Measurements from ENCODE around the gene ZNF485. TPM values are rescaled to one million over a fixed set of nuclear protein-coding genes. Genes with fewer than 3 reads are reported as not detected.

Gene ZNF485
- total and polyA plus RNA-seq, 2 donors (not counting 1 experiment from before 2014, with no cell fraction given) = 4.8 to 8.4 TPM

- no peak overlapping the region for H3K4me2 ChIP-seq (replicated peaks; ENCODE audit: low read depth, low read length, poor library complexity, severe bottlenecking)
- CTCF ChIA-PET = no interaction called here
- Mint-ChIP-seq H3K27ac (peak overlapping the region; percentile 20), H3K27me3 (peaks cover 5% of the 10 kb centered on the region), H3K4me1 (peaks cover 36% of the 10 kb centered on the region), H3K9me3 (ENCODE audit: insufficient read depth) (peaks cover 5% of the 10 kb centered on the region), H3K4me3 (no peak overlapping the region)
- peaks cover 13 to 21% of the 10 kb centered on the region in 2 donors for H3K4me1 ChIP-seq (ENCODE audit: control insufficient read depth in 2 of 2, insufficient read depth in 2 of 2, low read length in 2 of 2)
- ATAC-seq (ENCODE audit: low read depth) (no peak), DNase-seq (no peak)
- no peak overlapping the region for H3K27ac ChIP-seq (ENCODE audit: low read length in 2 of 2)
- TF ChIP-seq EZH2 (IDR thresholded peaks at IDR 0.05; ENCODE audit: borderline replicate concordance, insufficient read depth, low read depth, low read length, poor library complexity, severe bottlenecking) (no peak), CTCF (IDR thresholded peaks at IDR 0.05) (no peak)
- intact Hi-C loops (cut with micrococcal nuclease) = loop anchor here (10.0 kb wide), 2 partner anchors 442 to 792 kb away; partner anchors contain the start of genes BMS1 and CSGALNACT2
- H4K20me1 ChIP-seq (ENCODE audit: control insufficient read depth, insufficient read depth, low read length, poor library complexity, severe bottlenecking) = no peaks in the 10 kb centered on the region
- no peak overlapping the region for H3K9ac ChIP-seq (ENCODE audit: low read length)
- H2AFZ ChIP-seq (ENCODE audit: insufficient read depth, low read depth, low read length, poor library complexity, severe bottlenecking) = no peak overlapping the region
- no peaks in the 10 kb centered on the region for H3K79me2 ChIP-seq (ENCODE audit: control insufficient read depth, insufficient read depth, low read length)
- H3K27me3 ChIP-seq (replicated peaks in 1 of 4; ENCODE audit: control extremely low read depth in 1 of 4, control insufficient read depth in 3 of 4, insufficient read depth in 4 of 4, low read length in 3 of 4) = no peaks in the 10 kb centered on the region
- no peak overlapping the region for H3K4me3 ChIP-seq (ENCODE audit: control extremely low read depth in 1 of 5, extremely low read depth in 1 of 5, insufficient read depth in 1 of 5, low read depth in 2 of 5, low read length in 4 of 5)
- peaks cover 0 to 15% (median 0%) of the 10 kb centered on the region in 3 donors for H3K9me3 ChIP-seq (ENCODE audit: control extremely low read depth in 1 of 3, control insufficient read depth in 2 of 3, insufficient read depth in 1 of 3, low read length in 2 of 3)
- no peaks in the 10 kb centered on the region for H3K36me3 ChIP-seq (replicated peaks in 1 of 2; ENCODE audit: control extremely low read depth in 1 of 2, control insufficient read depth in 1 of 2, extremely low read depth in 1 of 2, insufficient read depth in 2 of 2, low read length in 1 of 2)
- 100% methylated on average over 2 of the region's 5 CpGs for WGBS (ENCODE audit: insufficient coverage)
- POLR2A ChIA-PET = no interaction called here
Observed at GRCh38 chr10:43576580-43576979, 29.7 kb upstream of the ZNF485 start.

- H3K4me2 ChIP-seq (replicated peaks; ENCODE audit: low read depth, low read length, poor library complexity, severe bottlenecking) = no peak overlapping the region
- H3K9ac ChIP-seq (ENCODE audit: low read length) = no peak overlapping the region
- no peaks in the 10 kb centered on the region for H3K9me3 ChIP-seq (ENCODE audit: control extremely low read depth in 1 of 3, control insufficient read depth in 2 of 3, insufficient read depth in 1 of 3, low read length in 2 of 3)
- TF ChIP-seq CTCF (IDR thresholded peaks at IDR 0.05) = no peak
- no peak for TF ChIP-seq EZH2 (IDR thresholded peaks at IDR 0.05; ENCODE audit: borderline replicate concordance, insufficient read depth, low read depth, low read length, poor library complexity, severe bottlenecking)
- 96% methylated on average over 4 of the region's 4 CpGs for WGBS (ENCODE audit: insufficient coverage)
- no peak overlapping the region for H3K4me3 ChIP-seq (ENCODE audit: control extremely low read depth in 1 of 5, extremely low read depth in 1 of 5, insufficient read depth in 1 of 5, low read depth in 2 of 5, low read length in 4 of 5)
- Mint-ChIP-seq H3K27ac (no peak overlapping the region), H3K4me1 (no peaks in the 10 kb centered on the region), H3K4me3 (no peak overlapping the region), H3K27me3 (peaks cover 19% of the 10 kb centered on the region), H3K9me3 (ENCODE audit: insufficient read depth) (no peaks in the 10 kb centered on the region)
- H3K27me3 ChIP-seq (replicated peaks in 1 of 4; ENCODE audit: control extremely low read depth in 1 of 4, control insufficient read depth in 3 of 4, insufficient read depth in 4 of 4, low read length in 3 of 4) = peaks cover 0 to 7% (median 0%) of the 10 kb centered on the region in 4 experiments
- no peak overlapping the region for H2AFZ ChIP-seq (ENCODE audit: insufficient read depth, low read depth, low read length, poor library complexity, severe bottlenecking)
- H3K27ac ChIP-seq (ENCODE audit: low read length in 2 of 2) = no peak overlapping the region
- CTCF ChIA-PET = no interaction called here
- H3K79me2 ChIP-seq (ENCODE audit: control insufficient read depth, insufficient read depth, low read length) = no peaks in the 10 kb centered on the region
- POLR2A ChIA-PET = no interaction called here
- no peaks in the 10 kb centered on the region for H4K20me1 ChIP-seq (ENCODE audit: control insufficient read depth, insufficient read depth, low read length, poor library complexity, severe bottlenecking)
- ATAC-seq (ENCODE audit: low read depth) (no peak), DNase-seq (no peak)
- no peaks in the 10 kb centered on the region for H3K36me3 ChIP-seq (replicated peaks in 1 of 2; ENCODE audit: control extremely low read depth in 1 of 2, control insufficient read depth in 1 of 2, extremely low read depth in 1 of 2, insufficient read depth in 2 of 2, low read length in 1 of 2)
- intact Hi-C loops (cut with micrococcal nuclease) = no loop called here
- no peaks in the 10 kb centered on the region for H3K4me1 ChIP-seq (ENCODE audit: control insufficient read depth in 2 of 2, insufficient read depth in 2 of 2, low read length in 2 of 2)
Observed at GRCh38 chr10:43584051-43584450, 22.2 kb upstream of the ZNF485 start.

Measured in B cell (primary cell).